Activated CD8-positive, alpha-beta memory T cell treated with anti-CD3 and anti-CD28 coated beads for 1 hour (primary cell): Measurements from ENCODE around the gene CHSY3.

ENCODE experiments used
- DNase-seq, 2 donors: peaks; one replicate each; pipeline ENCODE4 v3.0.0-alpha.2; 2020; ENCODE audit warnings: low read depth in 1 of 2; ENCODE audit errors: extremely low read depth in 1 of 2

CHSY3 gene

GRCh38 chr5:130021876-130022275 is 117.6 kb downstream of the CHSY3 start:
- no peak for DNase-seq

- no peak for DNase-seq
Observed at GRCh38 chr5:130023604-130024003, 119.3 kb downstream of the CHSY3 start.

- no peak for DNase-seq
Observed at GRCh38 chr5:130024006-130024405, 119.7 kb downstream of the CHSY3 start.

GRCh38 chr5:130025511-130025910 is 121.2 kb downstream of the CHSY3 start:
- DNase-seq: no peak

- DNase-seq: no peak
Observed at GRCh38 chr5:130032807-130033206, 128.5 kb downstream of the CHSY3 start.

GRCh38 chr5:130034566-130035210 is 130.4 kb downstream of the CHSY3 start:
- no peak for DNase-seq

GRCh38 chr5:130035388-130035787 is 131.1 kb downstream of the CHSY3 start:
- no peak for DNase-seq

GRCh38 chr5:130037905-130038304 is 133.6 kb downstream of the CHSY3 start:
- no peak for DNase-seq

- no peak for DNase-seq
Observed at GRCh38 chr5:130043834-130044233, 139.6 kb downstream of the CHSY3 start.

- no peak for DNase-seq
Observed at GRCh38 chr5:130045334-130045733, 141.1 kb downstream of the CHSY3 start.

GRCh38 chr5:130050585-130050984 is 146.3 kb downstream of the CHSY3 start:
- no peak for DNase-seq

GRCh38 chr5:130052752-130053151 is 148.5 kb downstream of the CHSY3 start:
- DNase-seq: no peak

- no peak for DNase-seq
Observed at GRCh38 chr5:130055572-130055971, 151.3 kb downstream of the CHSY3 start.

GRCh38 chr5:130061746-130062145 is 157.5 kb downstream of the CHSY3 start:
- no peak for DNase-seq

GRCh38 chr5:130063603-130064002 is 159.3 kb downstream of the CHSY3 start:
- no peak for DNase-seq

GRCh38 chr5:130064484-130064883 is 160.2 kb downstream of the CHSY3 start:
- no peak for DNase-seq

GRCh38 chr5:130065617-130066016 is 161.4 kb downstream of the CHSY3 start:
- no peak for DNase-seq

GRCh38 chr5:130066644-130067043 is 162.4 kb downstream of the CHSY3 start:
- no peak for DNase-seq

- DNase-seq: no peak
Observed at GRCh38 chr5:130067364-130067763, 163.1 kb downstream of the CHSY3 start.

- DNase-seq: no peak
Observed at GRCh38 chr5:130068101-130068500, 163.8 kb downstream of the CHSY3 start.

- DNase-seq: no peak
Observed at GRCh38 chr5:130068988-130069387, 164.7 kb downstream of the CHSY3 start.

GRCh38 chr5:130074820-130075219 is 170.6 kb downstream of the CHSY3 start:
- no peak for DNase-seq

GRCh38 chr5:130077007-130077406 is 172.7 kb downstream of the CHSY3 start:
- DNase-seq: no peak
